Hematopoietic multipotent progenitor cell (in vitro differentiated cells): Measurements from ENCODE around the gene NPAS3. TPM values are rescaled to one million over a fixed set of nuclear protein-coding genes. Genes with fewer than 3 reads are reported as not detected.

Experiments used
- DNase-seq, 3 donors: peaks; one replicate each; pipeline ENCODE4 v3.0.0-alpha.2; 2011 to 2015; ENCODE audit warnings: low read depth in 2 of 3, low spot score in 2 of 3
- total RNA-seq: library from RNA; depleted of rRNA; stranded (reverse); fragments of >200 nt; gene quantifications from one replicate; pipeline ENCODE4 v1.2.3, GENCODE V29; 2012

The NPAS3 gene
- total RNA-seq, 1 donor = 0.27 TPM

GRCh38 chr14:33682760-33683159, 744.1 kb downstream of the NPAS3 start:
- no peak for DNase-seq

- no peak for DNase-seq
These were observed 746.3 kb downstream of the NPAS3 start for GRCh38 chr14:33685026-33685425.

GRCh38 chr14:33685698-33686097, 747.0 kb downstream of the NPAS3 start:
- DNase-seq = no peak

DNA sequence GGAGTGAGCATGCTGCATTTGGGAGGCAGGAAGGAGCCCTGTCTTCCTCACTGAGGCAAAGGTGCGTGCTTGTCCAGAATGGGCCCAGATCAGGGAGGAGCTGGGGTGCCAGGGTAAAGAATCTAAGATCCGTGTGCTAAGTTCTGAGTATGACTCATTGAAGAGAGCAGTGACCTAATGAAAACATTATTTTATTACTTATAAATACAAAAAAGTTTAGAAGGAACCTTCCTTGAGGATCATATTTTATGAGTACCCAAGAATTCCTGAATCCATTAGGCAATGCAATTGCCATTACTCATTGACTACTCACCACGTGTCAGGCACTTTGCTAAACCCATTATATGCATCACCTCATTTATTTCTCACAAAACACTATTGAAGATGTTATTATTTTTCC, 747.5 kb downstream of the NPAS3 start:
- no peak for DNase-seq

DNA sequence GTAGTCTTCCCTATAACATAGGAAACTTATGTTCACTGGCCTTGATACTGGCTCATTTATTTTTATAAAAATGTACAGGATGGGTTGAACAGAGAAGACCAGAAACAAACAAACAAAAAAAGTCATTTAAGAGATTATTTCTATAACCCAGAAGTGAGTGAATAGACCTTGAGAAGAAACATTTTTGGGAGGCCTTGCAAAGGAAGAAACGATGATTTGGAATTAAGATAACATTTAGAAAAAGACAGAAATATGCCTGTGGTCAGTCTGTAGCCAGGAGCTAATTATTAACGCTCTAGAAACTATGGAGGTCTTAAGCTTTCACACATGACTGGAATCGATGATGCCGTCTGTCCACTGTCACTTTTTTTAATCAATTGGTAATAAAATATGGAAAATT, 748.2 kb downstream of the NPAS3 start:
- DNase-seq = no peak

DNA sequence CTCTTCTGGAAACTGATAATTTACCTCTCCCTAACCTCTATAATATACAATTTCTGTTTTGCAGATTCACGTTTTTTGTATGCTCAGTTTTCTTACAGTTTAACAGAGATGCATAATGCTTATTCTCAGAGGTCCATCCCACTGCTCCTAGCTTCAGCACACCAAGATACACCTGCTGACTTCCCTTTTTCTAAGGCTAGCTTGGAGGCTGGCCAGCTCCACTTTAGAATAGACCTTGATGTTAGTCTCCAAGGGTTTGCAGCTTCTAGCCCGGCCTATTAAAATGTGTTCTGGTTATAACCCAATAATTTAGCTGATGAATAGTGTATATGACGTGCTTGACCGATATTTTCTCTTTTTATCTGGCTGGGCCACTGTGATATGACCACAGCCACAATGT, 751.0 kb downstream of the NPAS3 start:
- DNase-seq = peak in 1 of 3 donors; percentile 2

- DNase-seq = no peak
These were observed 753.2 kb downstream of the NPAS3 start for GRCh38 chr14:33691907-33692306.

GRCh38 chr14:33692762-33693161, 754.1 kb downstream of the NPAS3 start:
- DNase-seq = no peak

- no peak for DNase-seq
These were observed 754.6 kb downstream of the NPAS3 start for GRCh38 chr14:33693237-33693636.

DNA sequence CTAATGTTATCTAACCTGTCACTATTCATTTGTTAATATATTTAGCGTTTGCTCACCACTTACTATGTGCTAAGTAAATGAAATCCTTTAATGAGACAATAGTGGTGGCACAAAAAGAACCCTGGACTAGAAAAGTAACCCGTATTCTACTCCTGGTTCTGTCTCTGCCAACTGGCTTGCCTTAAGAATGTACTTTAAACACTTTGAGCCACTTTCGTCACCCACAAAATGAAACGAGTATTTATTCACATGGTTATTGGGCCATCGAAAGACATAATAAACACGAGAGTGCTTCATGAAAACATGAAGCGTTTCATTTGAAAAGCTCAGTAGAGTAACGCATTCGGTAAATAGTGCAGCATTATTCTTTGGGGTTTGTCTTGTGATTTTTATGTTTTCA, 757.5 kb downstream of the NPAS3 start:
- no peak for DNase-seq

GRCh38 chr14:33699300-33699983, 760.8 kb downstream of the NPAS3 start:
- DNase-seq = no peak

GRCh38 chr14:33700052-33700451, 761.4 kb downstream of the NPAS3 start:
- DNase-seq = no peak

GRCh38 chr14:33702293-33702692, 763.6 kb downstream of the NPAS3 start:
- no peak for DNase-seq

- no peak for DNase-seq
These were observed 765.8 kb downstream of the NPAS3 start for GRCh38 chr14:33704481-33704880.

DNA sequence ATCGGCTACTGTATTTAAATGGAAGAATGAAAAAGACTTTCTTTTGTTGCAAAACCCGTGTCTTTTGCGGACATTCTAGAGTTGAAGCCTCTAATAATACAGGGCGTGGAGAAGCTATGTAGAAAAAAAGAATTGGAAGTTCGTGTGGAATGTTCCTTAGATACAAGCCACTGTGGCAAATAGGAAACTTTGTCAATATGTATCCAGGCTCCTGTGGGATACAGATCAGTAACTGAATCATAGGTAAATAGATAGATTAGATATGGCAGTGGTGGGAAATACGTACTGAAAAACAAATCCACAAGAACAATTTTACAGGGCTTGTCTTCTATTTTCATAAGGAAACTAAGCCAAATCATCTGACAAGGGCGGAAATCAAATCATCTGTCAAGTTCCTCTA, 766.8 kb downstream of the NPAS3 start:
- no peak for DNase-seq

DNA sequence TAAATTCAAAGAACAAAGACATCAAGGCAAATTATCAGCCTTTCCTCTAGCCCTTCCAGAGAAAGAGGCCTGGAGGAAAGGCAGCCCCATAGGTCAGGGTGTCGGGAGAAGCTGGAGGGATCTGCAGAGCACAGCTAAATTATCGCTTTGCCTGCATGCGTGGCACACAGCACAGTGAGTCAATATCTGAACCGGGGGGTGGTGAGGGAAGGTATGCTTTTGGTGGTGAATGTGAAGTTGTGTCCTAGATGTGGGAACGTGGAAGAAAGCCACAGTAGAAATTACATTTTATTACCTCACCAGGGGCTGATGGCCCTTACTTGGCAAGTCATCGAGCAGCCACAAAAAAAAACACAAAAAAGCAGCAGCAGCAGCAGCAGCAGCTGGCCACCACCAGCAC, 769.0 kb downstream of the NPAS3 start:
- DNase-seq = no peak

DNA sequence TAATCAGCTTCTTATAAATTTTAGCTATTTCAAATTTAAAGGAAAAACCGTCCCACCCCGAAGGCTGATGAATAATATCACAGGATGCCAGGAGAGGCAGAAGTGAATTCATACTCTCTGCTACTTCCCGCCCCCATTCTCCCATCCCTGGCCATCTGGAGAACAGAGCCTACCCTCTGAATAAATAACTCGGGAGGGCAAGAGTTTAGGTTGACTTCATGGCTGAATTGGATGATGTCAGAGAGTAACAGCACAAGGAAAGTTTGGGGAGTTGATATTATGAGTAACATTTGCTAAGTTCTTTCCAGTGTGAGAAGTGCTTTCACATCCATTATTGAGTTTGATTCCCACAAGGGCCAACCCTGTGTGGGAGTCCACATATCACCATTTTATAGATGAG, 770.6 kb downstream of the NPAS3 start:
- no peak for DNase-seq

GRCh38 chr14:33709711-33710110, 771.0 kb downstream of the NPAS3 start:
- no peak for DNase-seq

GRCh38 chr14:33710273-33710672, 771.6 kb downstream of the NPAS3 start:
- no peak for DNase-seq

- no peak for DNase-seq
These were observed 772.5 kb downstream of the NPAS3 start for GRCh38 chr14:33711194-33711593.

GRCh38 chr14:33711811-33712216, 773.1 kb downstream of the NPAS3 start:
- DNase-seq = no peak

- no peak for DNase-seq
These were observed 776.0 kb downstream of the NPAS3 start for GRCh38 chr14:33714527-33715226.

DNA sequence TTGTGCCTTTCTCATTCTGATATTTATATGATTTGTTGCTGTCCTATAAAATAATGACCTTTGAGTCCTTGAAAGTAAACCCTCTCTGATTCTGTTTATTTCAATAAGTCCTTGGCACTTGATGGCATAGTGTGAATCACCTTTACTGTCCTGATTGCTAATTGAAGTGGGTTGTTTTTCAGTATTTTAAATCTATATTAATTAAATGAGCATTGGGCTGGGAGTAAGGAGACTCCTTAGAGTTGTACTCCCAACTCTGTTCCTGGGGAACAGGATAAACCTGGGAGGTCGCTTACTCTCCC, 776.5 kb downstream of the NPAS3 start:
- no peak for DNase-seq
